GM19372 (cell line): ENCODE measurements around the gene HIVEP3.

ENCODE experiments used
- ATAC-seq: cut with Tn5 transposase; IDR thresholded peaks from one replicate; pipeline ENCODE4 v1.9.1; 2021; ENCODE audit warnings: mild to moderate bottlenecking, low read depth, moderate library complexity; ENCODE audit not compliant: unreplicated experiment

Gene HIVEP3

GRCh38 chr1:41740058-41740457 lies 178.7 kb downstream of the HIVEP3 start:
- ATAC-seq: no peak

DNA sequence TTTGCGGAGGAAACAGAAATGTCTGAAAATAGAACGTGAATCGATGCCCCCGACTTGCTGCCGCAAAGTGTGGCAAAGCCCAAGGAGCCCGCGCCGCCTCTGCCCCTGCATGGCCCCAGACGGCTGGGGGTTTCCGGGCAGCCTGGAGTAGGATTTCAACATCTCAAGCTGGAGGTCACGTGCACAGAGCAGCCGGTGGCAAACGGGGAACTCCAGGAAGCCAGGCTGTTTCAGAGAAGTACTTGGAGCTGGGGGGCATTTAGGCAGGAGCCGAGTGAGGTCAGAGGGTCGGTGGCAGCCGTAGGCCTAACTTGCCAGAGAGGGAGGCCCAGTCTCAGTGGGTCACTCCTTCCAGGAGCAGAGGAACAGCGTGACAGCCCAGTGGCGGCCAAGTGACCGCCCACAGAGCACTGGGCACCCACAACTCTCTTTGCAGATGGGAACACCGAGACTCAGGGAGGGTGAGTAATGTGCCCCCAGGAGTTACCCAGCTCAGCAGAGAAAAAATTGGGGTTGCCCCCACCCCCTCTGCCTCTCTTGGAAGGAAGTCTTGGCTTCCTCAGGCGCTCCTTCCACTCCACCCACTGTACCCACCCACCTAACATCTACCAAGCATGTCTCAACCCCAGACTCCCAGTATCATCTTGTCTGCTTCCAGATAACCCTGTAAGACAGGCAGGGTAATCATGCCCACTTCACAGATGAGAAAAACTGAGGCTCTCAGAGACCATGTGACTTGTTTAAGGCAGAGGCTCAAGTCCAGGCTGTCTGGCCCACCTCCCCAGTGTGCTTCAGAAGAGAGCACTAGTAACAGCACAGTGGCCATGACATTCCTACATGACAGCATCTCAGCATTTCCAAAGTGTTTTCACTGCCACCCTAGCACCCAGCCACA lies 179.4 kb downstream of the HIVEP3 start:
- ATAC-seq: no peak

DNA sequence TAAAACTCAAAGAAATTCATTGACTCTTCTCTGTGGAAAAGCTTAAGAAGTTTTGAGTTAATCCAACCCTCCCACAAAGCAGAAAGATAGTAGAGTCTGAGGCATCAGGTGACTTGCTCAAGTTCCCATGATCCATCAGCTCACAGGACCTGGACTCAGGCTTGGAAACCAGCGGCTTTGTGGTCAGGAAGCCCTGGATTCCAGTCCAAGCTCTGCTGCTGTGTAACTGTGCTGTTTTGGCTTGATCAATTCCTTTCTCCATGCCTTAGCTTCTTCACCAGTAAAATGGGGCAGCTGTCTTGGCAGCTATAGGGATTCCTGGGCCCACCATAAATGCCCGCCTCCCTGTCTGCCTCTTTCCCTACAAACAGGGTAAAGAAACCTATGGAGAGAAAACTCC lies 180.2 kb downstream of the HIVEP3 start:
- no peak for ATAC-seq

- ATAC-seq: no peak
These were observed 180.7 kb downstream of the HIVEP3 start for GRCh38 chr1:41738006-41738405.

DNA sequence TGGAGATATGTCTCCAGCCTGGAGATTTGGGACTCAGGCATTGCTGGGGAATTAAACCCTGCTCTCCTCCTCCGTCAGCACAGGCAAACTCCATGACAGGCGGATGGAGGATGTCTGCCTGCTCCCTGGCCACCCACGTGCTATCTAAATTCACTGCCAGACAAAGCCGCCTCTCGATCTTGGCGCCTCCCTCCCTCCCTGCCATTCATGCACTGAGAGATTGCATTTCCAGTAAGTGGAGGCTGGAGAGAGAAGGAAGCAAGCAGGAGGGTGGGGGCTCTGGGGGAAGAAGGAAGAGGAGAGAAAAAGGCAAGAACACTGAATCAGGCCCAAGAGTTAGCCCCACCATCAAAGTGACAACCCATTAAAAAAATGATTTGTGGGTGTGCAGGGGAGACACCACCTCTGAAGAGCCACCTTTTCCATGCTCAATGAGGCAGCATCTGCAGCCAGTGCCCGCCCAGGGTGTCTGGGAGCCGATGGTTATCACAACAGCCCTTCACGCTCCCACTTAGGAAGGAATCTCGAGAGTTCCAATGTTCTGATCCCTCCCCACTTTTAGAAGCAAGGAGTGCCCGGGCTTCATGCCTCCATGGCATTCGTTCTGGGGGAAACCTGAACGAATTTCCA lies 183.0 kb downstream of the HIVEP3 start:
- no peak for ATAC-seq

GRCh38 chr1:41735139-41735538 lies 183.6 kb downstream of the HIVEP3 start:
- no peak for ATAC-seq

- no peak for ATAC-seq
These were observed 184.3 kb downstream of the HIVEP3 start for GRCh38 chr1:41734201-41734970.

DNA sequence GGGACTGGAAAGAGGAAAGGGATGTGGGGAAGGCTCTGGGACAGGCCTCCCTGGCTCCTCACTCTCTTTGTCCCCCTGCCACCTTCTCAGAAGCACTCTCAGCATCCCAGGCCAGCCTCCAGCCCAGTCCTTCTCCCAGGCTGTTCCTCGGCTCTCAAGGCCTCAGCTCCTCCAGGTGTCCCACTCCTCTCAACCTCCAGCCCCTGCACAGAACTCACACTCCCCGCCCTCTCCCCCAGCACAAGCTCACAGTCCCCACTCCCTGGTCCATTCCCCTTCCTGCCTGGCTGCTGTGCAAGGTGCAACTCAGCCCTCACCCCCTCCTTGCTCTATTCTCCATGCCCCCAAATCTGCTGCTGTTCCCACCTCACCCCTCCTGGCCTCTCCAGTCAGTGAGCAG lies 185.0 kb downstream of the HIVEP3 start:
- ATAC-seq: no peak

GRCh38 chr1:41733021-41733420 lies 185.7 kb downstream of the HIVEP3 start:
- ATAC-seq: no peak

DNA sequence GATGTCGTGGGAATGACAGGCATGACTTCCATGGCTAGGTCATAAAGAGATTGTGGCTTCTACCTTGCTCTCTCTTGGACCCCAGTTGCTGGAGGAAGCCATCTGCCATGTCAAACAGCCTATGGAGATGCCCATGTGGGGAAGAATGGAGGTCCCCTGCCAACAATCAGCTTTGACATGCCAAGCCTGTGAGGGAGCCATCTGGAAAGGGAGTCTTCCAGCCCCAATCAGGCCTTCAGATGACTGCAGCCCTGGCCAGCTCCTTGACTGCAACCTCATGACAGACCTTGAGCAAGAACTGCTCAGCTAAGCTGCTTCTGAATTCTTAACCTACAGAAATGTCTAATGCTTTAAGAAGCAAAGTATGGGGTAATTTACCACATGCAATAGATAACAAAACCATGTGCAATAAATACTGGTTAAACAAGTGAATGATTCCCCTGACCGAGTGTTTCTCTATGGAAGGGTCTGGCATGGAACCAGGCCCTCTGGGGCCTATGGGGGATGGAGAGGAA lies 187.1 kb downstream of the HIVEP3 start:
- ATAC-seq: no peak

DNA sequence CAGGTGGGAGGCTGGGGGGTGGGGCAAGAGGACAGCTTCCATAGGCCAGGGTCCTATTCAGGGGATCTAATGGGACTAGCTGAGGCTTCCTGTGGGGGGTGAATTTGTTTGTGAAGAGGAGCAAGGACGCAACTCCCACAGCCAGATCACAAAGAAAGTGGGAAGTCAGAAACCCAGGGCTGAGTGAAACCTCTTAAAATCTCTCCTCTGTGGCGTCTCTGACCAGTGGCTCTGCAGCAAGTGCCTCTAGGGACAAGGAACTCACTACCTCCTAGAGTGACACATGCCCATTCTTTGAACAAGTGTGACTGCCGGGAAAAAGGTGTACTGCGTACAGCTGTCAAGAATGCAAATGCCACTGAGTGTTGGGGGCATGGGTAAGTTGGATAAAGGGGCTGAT lies 187.9 kb downstream of the HIVEP3 start:
- no peak for ATAC-seq

DNA sequence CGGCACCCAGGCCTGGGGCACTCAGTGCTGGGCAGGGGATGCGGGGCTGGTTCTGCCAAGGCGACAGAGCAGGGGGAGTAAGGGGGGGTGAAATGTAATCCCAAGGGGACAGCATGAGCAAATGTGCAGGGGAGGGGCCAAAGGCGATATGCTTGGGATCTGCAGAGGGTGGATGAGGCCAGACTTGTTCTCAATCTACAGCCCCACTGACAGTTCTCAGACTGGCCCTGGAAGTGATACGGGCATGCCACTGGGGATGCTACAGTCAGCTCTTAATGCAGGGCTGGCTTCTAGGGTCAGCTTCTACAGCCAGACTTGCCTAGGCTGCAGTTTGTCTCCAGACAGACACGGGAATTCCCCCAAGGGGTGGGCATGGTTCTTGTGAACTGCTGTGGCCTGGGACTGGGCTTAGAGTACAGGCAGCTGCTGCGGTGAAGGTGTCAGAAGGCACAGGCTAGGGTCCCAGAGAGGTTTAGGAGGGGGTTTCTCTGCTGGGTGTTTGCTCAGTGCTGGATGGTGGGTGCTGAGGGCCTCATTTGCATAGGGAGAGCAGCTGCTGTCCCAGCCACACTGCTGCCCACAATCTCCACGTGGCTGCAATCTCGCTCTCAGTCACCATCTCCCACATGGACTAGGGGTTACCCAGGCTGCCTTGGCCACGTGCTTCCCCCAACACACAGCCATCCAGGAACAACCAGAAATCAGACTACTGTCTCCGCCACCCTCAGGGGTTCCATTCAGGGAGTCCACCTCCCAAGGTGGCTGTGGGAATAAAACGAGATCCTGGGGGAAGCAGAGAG lies 190.1 kb downstream of the HIVEP3 start:
- peak; percentile 77 for ATAC-seq

GRCh38 chr1:41727749-41728115 lies 191.0 kb downstream of the HIVEP3 start:
- no peak for ATAC-seq

GRCh38 chr1:41726899-41727748 lies 191.6 kb downstream of the HIVEP3 start:
- no peak for ATAC-seq

- ATAC-seq: no peak
These were observed 192.4 kb downstream of the HIVEP3 start for GRCh38 chr1:41726292-41726691.

DNA sequence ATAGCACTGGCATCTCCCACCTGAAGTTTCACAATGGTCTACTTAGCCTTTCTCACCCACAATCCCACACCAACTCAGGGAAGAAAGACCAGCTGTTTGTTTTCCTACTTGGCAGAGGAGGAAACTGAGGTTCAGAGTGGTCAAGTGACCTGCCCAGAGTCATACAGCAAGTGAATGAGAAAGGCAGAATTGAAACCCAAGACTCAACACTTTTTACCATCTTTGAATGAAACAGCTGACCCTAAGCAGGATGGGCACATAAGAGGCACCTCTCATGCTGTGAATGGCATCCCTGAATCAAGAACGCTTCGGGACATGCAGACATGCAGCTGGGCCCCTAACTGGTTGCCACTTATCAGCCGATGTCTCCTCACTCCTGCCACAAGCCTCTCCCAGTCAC lies 193.8 kb downstream of the HIVEP3 start:
- no peak for ATAC-seq

- ATAC-seq: no peak
These were observed 194.5 kb downstream of the HIVEP3 start for GRCh38 chr1:41724248-41724647.

GRCh38 chr1:41723786-41724185 lies 194.9 kb downstream of the HIVEP3 start:
- no peak for ATAC-seq

GRCh38 chr1:41722184-41722583 lies 196.5 kb downstream of the HIVEP3 start:
- ATAC-seq: no peak
